GM21390 (cell line): ENCODE measurements around the gene WDR46.
"Not testable (repeated sequence)": the region's sequence is repeated elsewhere in the genome, so short reads cannot be mapped to it uniquely, and the experiment has no call there.

Experiments used
- ATAC-seq: cut with Tn5 transposase; IDR thresholded peaks from one replicate; pipeline ENCODE4 v1.9.1; 2021; ENCODE audit not compliant: unreplicated experiment

WDR46 gene

GRCh38 chr6:33288141-33288920, 708 bp downstream of the WDR46 start:
- no peak for ATAC-seq

DNA sequence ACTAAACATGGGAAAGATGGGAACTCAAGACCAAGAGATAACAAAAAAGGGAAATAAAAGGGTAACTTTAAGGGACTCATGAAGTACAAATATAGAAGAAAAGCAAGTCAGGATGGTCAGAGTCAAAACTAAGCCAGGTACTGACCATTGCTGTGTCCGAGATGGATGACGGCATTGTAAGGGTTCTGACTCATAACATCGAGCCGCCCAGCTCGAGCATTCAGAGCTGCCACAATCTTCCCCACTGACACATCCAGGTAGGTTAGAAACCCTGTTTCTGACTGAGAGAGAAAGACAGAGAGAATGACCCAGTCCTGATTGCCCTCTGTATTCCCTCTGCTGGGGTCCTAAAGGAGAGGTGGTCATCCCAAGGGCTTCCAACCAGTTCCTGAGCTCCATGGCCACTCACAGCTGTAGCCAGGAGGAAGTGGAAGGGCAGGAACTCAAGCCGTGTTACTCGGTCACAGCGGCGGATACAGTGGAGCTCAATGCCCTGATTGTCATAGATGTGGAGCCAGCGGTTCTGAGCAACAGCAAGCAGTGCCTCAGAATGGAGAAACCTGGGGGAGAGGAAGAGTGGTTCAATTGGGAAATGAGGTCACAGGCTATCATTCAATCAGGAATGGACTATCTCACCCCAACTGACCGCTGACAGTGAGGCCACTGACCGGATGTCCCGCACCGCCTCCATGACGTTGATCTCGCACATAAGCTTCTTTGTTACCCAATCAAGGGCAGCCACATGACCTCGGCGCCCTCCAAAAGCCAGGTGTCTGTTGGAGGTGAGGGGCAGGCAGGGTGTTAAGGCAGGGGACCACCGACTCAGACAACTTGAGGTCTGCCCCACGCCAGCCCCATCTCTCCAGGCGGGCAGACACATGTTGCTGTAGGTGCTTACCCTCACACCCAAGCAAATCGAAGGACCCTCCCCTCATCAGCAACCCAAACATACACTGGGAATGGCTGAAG, 1.8 kb downstream of the WDR46 start:
- no peak for ATAC-seq

GRCh38 chr6:33285214-33285613, 3.8 kb downstream of the WDR46 start:
- not testable (repeated sequence) for ATAC-seq

DNA sequence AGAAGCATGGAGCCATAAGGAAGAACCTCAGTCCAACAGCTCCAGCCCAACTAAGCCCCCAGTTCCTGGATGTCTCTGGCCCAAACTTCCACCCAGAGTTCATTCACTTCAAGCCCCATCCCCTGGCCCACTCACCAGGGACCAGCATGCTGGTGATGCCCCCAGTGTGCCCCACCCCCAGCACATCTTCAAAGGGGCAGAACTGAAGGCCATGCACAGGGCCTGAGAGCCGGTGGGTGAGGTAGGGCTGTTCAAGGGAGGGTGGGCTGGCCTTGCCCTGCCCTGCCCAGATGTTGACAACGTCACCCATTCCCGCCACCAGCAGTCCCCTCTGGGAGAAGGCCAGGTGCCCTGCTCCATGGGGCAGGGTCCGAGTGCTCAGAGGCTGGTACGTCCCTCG, 8.5 kb downstream of the WDR46 start:
- ATAC-seq = no peak

DNA sequence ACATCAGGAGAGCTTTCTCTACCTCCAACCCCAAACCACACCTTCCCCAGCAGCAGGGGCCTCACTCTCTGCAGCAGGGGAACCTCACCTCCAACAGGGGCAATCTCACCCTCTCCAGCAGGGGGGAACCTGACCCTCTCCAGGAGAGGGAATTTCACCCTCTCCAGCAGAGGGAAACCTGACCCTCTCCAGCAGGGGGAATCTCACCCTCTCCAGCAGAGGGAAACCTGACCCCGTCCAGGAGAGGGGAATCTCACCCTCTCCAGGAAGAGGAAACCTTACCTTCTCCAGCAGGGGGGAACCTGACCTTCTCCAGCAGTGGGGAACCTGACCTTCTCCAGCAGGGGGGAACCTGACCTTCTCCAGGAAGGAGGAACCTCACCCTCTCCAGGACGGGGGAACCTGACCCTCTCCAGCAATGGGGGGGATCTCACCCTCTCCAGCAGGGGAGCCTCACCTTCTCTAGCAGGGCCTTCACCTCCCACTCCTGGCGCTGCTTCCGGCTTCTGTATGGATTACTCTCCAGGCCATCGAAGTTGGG, 9.0 kb downstream of the WDR46 start:
- ATAC-seq = no peak

DNA sequence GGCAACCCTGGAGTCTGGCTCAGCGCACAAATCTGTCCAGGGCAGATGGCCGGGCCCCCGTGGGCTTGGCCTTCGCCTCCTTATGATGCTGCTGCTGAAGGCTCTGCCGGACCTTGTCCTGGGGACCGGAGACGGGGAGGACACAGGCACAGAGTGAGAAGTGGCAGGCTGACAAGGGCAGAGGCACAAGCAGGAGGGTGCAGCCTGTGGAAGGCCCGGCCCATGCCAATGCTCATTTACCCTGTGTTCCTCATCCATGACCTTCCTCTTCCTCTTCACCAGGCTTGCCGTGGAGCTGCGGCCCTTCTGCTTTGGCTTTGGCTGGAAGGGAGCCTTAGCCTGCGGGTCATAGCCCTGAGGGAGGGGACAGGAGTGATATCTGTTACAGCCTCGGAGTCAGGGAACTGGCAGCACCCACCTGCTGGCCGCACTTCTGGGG, 9.8 kb downstream of the WDR46 start:
- no peak for ATAC-seq

GRCh38 chr6:33278810-33279209, 10.2 kb downstream of the WDR46 start:
- no peak for ATAC-seq

- ATAC-seq = no peak
Observed at GRCh38 chr6:33278392-33278741, 10.7 kb downstream of the WDR46 start.

GRCh38 chr6:33277663-33278391, 11.2 kb downstream of the WDR46 start:
- no peak for ATAC-seq

DNA sequence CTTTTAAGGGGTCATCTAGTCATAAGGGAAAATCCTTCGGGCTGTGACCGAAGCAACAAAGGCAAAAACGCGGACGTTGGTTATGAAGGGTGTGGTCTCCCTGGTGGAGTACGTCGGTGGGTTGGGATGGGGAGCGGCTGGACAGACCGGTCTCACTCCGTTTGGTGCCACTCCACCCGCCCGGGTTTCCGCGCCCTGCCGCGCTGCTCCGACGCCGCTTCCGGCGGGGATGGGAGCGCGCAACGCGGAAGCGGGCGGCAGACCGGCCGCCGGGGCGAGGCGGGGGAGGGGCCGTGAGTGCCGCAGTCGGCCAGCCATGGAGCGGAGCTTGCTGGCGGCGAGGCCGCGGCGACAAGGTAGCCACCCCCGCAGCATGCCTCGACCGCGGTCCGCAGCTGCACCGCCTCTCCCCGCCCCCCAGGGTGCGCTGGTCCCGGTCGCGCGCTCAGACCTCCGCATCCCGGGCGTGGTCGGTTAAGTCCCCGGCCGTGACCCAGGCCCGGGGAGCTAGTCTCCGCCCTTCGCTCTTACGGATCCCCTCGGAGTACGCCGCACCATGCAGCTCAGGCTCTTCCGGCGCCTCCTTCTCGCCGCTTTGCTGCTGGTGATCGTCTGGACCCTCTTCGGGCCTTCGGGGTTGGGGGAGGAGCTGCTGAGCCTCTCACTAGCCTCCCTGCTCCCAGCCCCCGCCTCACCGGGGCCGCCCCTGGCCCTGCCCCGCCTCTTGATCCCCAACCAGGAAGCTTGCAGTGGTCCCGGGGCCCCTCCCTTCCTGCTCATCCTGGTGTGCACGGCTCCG, 12.0 kb downstream of the WDR46 start, which contains the start of gene B3GALT4:
B3GALT4 (plus strand) TSS at position 260 of the 799 bp plus-strand sequence; CDS start at position 557, 297 bp downstream.
- peak; percentile 56 for ATAC-seq

DNA sequence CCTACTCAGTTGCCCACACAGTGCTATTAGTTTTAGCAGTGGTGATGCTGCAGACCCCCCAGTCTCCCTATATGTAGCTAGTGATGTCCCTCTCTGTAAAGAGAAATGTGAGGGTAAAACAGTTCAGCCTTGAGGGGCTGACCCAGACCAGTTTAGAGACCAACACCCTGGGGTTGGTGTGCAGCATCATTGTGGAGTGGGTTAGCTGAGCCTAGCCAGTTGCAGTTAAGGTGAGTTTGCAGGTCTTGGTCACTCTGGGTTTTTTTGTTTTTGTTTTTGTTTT, 12.5 kb downstream of the WDR46 start:
- ATAC-seq = no peak

- ATAC-seq = not testable (repeated sequence)
Observed at GRCh38 chr6:33275795-33276580, 13.1 kb downstream of the WDR46 start.

DNA sequence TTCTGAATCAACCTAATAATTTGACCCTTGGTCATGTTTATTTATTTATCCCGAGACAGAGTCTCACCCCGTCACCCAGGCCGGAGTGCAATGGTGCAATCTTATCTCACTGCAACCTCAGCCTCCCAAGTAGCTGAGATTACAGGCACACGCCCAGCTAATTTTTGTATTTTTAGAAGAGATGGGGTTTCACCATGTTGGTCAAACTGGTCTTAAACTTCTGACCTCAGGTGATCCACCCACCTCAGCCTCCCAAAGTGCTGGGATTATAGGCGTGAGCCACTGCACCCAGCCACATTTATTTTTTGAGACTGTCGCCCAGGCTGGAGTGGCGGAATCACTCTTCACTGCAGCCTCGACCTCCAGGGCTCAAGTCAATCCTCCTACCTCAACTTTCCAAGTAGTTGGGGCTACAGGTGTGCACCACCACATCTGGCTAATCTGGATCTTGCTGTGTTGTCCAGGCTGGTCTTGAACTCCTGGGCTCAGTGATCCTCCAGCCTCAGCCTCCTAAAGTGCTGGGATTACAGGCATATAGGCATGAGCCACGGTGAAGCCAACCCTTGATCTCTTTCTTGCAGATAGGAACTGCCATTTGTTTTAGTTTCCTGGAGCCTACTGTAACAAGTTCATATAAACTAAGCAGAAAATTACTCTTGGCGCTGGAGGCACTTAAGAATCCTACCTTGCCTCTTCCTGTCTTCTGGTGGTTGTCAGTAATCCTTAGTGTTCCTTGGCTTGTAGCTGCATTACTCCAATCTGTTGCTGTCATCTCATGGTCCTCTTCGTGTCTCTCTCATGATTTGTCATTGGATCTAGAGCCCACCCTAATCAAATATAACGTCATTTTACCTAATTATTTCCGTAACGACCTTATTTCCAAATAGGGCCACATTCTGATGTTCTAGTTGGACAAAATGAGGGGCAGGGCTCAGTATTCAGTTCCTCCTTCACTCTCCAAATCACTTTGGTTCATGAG, 14.8 kb downstream of the WDR46 start:
- no peak for ATAC-seq

- no peak for ATAC-seq
Observed at GRCh38 chr6:33273129-33273923, 15.7 kb downstream of the WDR46 start.

DNA sequence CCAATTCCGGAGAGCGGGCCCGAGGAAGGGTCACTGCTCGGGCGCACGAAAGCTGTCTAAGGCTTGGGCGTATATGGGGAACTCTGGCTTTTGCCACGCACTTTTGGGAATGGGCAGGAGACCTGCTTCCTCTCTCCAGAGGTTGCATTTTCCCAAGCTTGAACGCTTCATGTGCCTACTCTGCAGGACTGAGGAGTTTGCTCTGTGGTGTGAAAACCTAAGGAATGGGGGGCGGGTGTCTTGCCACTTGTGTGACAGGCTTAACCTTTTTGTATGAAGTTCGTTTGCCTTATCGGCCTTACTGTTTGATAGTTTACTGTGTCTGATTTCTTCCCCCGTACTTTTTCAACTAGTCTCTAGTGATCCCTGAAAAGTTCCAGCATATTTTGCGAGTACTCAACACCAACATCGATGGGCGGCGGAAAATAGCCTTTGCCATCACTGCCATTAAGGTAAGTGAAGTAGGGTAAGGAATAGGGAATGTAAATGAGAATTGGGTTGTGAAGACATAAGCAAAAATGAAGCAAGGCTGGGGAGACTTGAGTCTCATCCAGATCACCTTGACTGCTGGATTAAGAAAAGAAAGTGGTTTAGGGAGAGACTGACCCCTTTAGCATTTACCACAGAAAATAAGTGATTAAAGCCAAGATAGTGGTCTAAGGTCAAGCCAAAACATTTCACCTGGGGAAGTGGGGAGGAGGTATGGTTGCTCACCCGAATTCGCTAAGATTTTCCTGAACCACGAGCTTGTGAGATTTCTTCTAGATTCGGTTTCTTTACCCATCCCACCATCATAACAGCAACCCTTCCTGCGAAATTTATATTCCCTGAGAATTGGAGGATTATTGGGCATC, 16.5 kb downstream of the WDR46 start:
- no peak for ATAC-seq

DNA sequence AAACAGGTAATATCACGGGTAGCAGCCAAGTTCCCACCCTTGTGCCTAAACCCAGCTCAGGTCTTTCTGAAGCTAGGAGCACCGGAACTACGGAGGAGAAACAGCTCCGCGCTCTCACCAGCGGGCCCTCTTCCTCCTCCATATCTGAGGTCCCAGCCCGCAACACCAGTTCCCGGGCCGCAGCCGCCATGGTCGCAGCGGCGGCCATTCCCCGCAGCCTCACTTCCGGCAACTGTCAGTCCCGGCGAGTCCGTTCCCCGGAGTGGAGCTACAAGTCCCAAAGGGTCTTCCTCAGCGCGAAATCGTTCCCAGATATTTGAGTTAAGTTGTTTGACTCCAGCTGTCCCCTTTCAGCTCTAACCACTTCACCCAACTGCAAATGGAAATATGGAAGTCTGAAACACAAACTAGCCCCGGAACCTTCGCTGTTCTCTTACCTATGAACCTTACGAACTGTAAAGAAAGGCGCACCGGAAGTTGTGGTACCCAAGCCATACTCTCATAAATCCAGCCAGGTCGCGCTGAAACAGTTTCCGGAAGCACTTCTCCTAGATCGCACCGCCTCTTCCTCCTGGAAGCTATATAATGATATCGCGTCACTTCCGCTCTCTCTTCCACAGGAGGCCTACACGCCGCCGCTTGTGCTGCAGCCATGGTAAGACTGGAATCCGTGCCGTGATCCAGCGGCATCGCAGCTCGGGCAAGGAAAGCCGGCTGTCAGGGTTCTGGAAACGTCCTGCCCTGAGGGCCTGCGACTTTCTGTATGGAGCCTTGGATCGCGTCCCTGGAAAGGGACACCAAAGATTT, 17.4 kb downstream of the WDR46 start, which contains the start of the genes RPS18 and VPS52:
RPS18 (plus strand) TSS at position 608 of the 807 bp plus-strand sequence; CDS start at position 653, 45 bp downstream.
VPS52 (minus strand) TSS at position 409 of the 807 bp plus-strand sequence; CDS start at position 208, 201 bp downstream.
- ATAC-seq = peak; percentile 67
